ENCODE data around the gene PRRT4. TPM values are rescaled to one million over a fixed set of nuclear protein-coding genes. Genes with fewer than 3 reads are reported as not detected.

The PRRT4 gene
- total RNA-seq, 1 donor from 2014 or later: 3.1 TPM

DNA sequence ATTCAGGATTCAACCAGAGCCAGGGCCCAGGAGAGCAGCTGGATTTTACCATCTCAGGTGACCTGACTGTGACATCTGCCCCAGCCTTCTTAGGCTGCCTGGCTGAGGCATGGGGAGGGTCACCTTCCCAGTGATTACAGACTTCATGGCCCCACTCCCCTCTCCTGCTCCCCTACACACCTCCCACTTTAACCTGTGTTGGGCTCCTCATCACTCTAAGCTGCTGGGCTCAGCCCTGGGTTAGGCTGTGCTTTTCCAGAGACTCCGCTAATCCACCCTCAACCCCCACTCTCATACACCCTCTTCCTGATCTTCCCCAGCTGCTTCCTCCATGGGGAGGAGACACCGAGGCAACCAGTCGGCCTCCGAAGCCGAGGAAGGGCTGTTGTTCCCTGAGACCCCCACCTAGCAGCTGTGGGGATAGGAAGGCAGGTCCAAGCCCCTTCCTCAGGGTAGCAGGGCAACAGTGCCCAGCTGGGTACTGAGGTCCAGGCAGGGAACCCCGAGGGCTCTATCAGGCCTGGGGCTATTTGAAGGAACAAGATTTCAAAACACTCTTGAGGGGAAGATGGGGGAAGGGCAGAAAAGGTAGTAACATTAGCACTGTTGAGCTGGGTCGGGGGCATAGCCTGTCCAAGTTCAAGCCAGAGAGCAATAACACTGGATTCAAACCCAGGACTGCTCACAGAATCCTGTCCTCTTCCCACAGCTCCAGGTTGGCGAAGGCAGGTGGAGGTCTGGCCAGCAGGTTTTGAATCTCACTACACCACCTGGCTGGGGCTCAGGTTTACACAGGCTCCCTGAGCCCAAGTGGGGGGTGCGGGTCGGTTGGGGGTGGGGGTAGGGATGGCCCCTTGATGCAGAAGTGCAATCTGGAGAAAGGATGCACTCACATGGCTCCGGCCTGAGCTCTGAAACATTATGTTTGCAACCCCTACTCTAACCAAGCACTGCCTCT is 46.5 kb upstream of the PRRT4 start:
- Mint-ChIP-seq H3K4me1 (peaks cover 42% of the 10 kb centered on the region), H3K27me3 (ENCODE audit: low read depth) (peaks cover 47% of the 10 kb centered on the region), H3K9me3 (no peaks in the 10 kb centered on the region), H3K27ac (ENCODE audit: unreplicated experiment) (no peak overlapping the region), H3K36me3 (ENCODE audit: low read depth) (no peaks in the 10 kb centered on the region), H3K4me3 (peak overlapping the region; percentile 82)
- TF ChIP-seq, protein P1, sequence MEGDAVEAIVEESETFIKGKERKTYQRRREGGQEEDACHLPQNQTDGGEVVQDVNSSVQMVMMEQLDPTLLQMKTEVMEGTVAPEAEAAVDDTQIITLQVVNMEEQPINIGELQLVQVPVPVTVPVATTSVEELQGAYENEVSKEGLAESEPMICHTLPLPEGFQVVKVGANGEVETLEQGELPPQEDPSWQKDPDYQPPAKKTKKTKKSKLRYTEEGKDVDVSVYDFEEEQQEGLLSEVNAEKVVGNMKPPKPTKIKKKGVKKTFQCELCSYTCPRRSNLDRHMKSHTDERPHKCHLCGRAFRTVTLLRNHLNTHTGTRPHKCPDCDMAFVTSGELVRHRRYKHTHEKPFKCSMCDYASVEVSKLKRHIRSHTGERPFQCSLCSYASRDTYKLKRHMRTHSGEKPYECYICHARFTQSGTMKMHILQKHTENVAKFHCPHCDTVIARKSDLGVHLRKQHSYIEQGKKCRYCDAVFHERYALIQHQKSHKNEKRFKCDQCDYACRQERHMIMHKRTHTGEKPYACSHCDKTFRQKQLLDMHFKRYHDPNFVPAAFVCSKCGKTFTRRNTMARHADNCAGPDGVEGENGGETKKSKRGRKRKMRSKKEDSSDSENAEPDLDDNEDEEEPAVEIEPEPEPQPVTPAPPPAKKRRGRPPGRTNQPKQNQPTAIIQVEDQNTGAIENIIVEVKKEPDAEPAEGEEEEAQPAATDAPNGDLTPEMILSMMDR (conservative IDR thresholded peaks at IDR 0.05): no peak
- no peak for DNase-seq (ENCODE audit: low read depth, low spot score)

DNA sequence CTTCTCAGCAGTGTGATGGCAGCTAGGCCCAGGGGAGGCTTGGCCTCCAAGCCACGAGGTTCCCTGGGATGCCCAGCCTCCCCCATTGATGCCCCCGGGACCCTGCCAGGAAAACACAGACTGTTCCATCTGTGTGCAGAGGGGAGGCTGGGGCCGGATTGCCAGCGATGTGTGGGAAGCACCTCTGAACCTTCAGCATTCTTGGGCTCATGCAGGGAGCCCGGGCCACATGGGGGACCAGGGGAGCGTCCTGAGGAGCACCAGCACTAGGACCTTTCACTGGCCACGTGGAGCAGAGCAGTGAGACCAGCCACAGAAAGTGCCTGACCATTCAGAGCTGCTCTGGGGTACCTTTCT is 45.7 kb upstream of the PRRT4 start:
- no peak for DNase-seq (ENCODE audit: low read depth, low spot score)
- Mint-ChIP-seq H3K27ac (ENCODE audit: unreplicated experiment) (no peak overlapping the region), H3K36me3 (ENCODE audit: low read depth) (no peaks in the 10 kb centered on the region), H3K27me3 (ENCODE audit: low read depth) (peaks cover 46% of the 10 kb centered on the region), H3K9me3 (no peaks in the 10 kb centered on the region), H3K4me1 (peaks cover 42% of the 10 kb centered on the region), H3K4me3 (peak overlapping the region; percentile 60)
- TF ChIP-seq, protein P1 (conservative IDR thresholded peaks at IDR 0.05): no peak

DNA sequence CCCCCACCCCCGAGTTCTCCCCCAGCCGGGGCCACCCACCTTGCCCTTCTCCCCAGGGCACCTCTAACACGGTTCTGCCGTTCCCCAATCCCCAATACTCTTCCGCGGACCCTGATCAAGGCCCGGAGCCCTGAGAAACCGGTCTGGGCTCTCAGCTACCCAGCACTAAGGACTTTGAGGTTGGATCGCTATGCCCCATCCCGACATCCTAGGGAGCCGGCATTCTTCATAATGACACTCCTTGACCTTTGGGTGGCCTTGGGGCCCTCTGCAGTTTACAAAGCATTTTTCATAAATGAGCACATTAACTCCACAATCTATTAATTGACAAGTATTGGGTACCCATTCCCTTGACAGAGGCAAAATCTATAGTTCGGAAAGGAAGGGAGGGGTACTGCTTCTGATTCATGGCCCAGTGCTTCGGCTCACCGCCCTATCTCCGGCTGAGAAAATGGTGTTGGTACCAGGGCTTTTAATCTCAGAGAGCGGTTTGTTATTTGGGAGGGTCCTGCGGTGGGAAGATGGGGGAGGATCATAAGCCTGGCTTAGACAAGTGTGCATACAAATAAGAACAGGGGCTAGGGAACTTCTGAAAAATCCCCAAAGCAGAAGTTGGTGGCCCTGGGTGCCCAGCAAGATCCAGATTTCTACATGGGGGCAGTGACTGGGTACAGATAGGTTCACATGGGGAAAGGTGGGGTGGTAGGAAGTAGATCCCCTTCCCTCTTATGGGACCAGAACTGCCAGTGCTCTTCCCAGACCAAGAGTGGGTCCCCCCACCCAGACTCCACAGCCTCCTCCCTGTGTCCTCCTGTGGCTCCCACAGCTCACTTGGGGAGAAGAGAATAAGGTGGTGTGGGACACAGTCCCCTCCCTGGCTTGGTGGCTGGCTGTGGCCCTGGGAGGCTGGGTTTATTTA is 45.1 kb upstream of the PRRT4 start:
- H3K4me1 Mint-ChIP-seq: peaks cover 42% of the 10 kb centered on the region
- no peak for DNase-seq (ENCODE audit: low read depth, low spot score)
- no peaks in the 10 kb centered on the region for H3K36me3 Mint-ChIP-seq (ENCODE audit: low read depth)
- H3K27ac Mint-ChIP-seq (ENCODE audit: unreplicated experiment): no peak overlapping the region
- peak overlapping the region; percentile 89 for H3K4me3 Mint-ChIP-seq
- TF ChIP-seq, protein P1 (conservative IDR thresholded peaks at IDR 0.05): no peak
- H3K9me3 Mint-ChIP-seq: no peaks in the 10 kb centered on the region
- H3K27me3 Mint-ChIP-seq (ENCODE audit: low read depth): peaks cover 40% of the 10 kb centered on the region

DNA sequence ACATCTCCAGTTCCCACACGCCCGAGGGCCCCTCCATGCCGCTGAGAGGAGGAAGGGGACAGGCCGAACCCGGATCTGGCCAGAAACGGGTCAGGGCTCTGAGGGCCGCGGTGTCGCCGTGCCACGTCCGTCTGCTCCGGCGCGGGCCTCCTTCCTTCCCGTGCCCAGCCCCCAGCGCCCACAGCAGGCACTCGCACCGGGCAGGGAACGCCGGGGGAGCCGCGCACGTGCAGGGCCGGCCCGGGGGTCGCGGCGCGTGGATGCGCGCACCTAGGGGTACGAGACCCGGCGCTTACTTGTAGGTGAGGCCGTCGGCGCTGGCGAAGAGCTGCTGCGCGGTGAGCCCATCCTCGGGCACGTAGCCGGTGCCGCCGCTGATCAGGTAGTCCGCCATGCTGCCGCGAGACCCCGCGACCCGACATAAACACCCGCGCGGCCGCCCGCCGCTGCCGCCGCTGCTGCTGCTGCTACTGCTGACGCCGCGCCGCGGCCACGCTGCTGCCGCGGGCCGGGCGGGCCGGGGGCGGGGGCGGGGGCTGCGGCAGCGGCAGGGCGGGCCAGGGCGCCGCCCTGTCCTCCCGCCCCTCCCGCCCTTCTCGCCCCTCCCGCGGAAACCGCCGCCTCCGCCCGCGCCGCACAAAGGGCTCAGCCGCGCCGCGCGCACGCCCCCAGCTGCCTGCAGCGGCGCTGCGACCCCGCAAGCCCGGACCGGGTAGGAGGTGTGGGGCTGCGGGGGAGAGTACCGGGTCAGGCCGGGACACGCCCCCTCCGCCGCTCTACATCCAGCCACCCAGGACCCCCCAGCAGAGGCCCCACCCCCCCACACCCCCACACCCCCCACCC is 44.2 kb upstream of the PRRT4 start:
- no peaks in the 10 kb centered on the region for H3K9me3 Mint-ChIP-seq
- DNase-seq (ENCODE audit: low read depth, low spot score): peak; percentile 47
- TF ChIP-seq, protein P1 (conservative IDR thresholded peaks at IDR 0.05): no peak
- H3K27ac Mint-ChIP-seq (ENCODE audit: unreplicated experiment): no peak overlapping the region
- H3K27me3 Mint-ChIP-seq (ENCODE audit: low read depth): peaks cover 34% of the 10 kb centered on the region
- peaks cover 42% of the 10 kb centered on the region for H3K4me1 Mint-ChIP-seq
- H3K4me3 Mint-ChIP-seq: peak overlapping the region; percentile 87
- H3K36me3 Mint-ChIP-seq (ENCODE audit: low read depth): no peaks in the 10 kb centered on the region

Data from neural crest cell (in vitro differentiated cells).